Activated naive CD4-positive, alpha-beta T cell (primary cell): ENCODE data around the gene HIBCH.
"Not testable (repeated sequence)": the region's sequence is repeated elsewhere in the genome, so short reads cannot be mapped to it uniquely, and the experiment has no call there.

Experiments used
- DNase-seq, 4 experiments: peaks; one replicate each; lab custom pipeline; 2025; lab: John Stamatoyannopoulos, UW

Gene HIBCH

GRCh38 chr2:190342611-190343010 lies 23.0 kb upstream of the HIBCH start:
- DNase-seq, result no peak

GRCh38 chr2:190340369-190340768 lies 20.7 kb upstream of the HIBCH start:
- no peak for DNase-seq

- DNase-seq, result no peak
Measured at GRCh38 chr2:190339394-190339793, 19.8 kb upstream of the HIBCH start.

GRCh38 chr2:190338453-190338852 lies 18.8 kb upstream of the HIBCH start:
- DNase-seq, result no peak

- DNase-seq, result no peak
Measured at GRCh38 chr2:190336420-190336819, 16.8 kb upstream of the HIBCH start.

- DNase-seq, result not testable (repeated sequence)
Measured at GRCh38 chr2:190335584-190335983, 16.0 kb upstream of the HIBCH start.

- DNase-seq, result no peak
Measured at GRCh38 chr2:190335225-190335559, 15.6 kb upstream of the HIBCH start.

- DNase-seq, result no peak
Measured at GRCh38 chr2:190334479-190335224, 15.0 kb upstream of the HIBCH start.

GRCh38 chr2:190333928-190334327 lies 14.3 kb upstream of the HIBCH start:
- DNase-seq, result no peak

- DNase-seq, result no peak
Measured at GRCh38 chr2:190333395-190333794, 13.8 kb upstream of the HIBCH start.

GRCh38 chr2:190328573-190329147 lies 9.0 kb upstream of the HIBCH start:
- DNase-seq, result no peak

- DNase-seq, result no peak
Measured at GRCh38 chr2:190327867-190328572, 8.4 kb upstream of the HIBCH start.

- no peak for DNase-seq
Measured at GRCh38 chr2:190325588-190325987, 6.0 kb upstream of the HIBCH start.

- no peak for DNase-seq
Measured at GRCh38 chr2:190323406-190323805, 3.8 kb upstream of the HIBCH start.

- DNase-seq, result no peak
Measured at GRCh38 chr2:190320696-190321095, 1.1 kb upstream of the HIBCH start.

GRCh38 chr2:190318931-190319554 lies 583 bp downstream of the HIBCH start:
- DNase-seq, result no peak

GRCh38 chr2:190318514-190318913 lies 1.1 kb downstream of the HIBCH start:
- no peak for DNase-seq

GRCh38 chr2:190315273-190315672 lies 4.4 kb downstream of the HIBCH start:
- DNase-seq, result no peak

GRCh38 chr2:190313880-190314279 lies 5.7 kb downstream of the HIBCH start:
- DNase-seq, result no peak

GRCh38 chr2:190312635-190313025 lies 7.0 kb downstream of the HIBCH start:
- not testable (repeated sequence) for DNase-seq

GRCh38 chr2:190311893-190312634 lies 7.6 kb downstream of the HIBCH start:
- DNase-seq, result no peak

GRCh38 chr2:190308031-190308430 lies 11.6 kb downstream of the HIBCH start:
- no peak for DNase-seq
